SHP77 (cell line): ENCODE results near the gene PPIF.

ENCODE experiments used
- DNase-seq, 2 experiments: peaks; one replicate each; lab custom pipeline; 2025; lab: John Stamatoyannopoulos, UW

Gene PPIF

GRCh38 chr10:79349072-79349491 lies 1.8 kb downstream of the PPIF start:
- DNase-seq, result no peak

- no peak for DNase-seq
Measured at GRCh38 chr10:79349766-79350406, 2.6 kb downstream of the PPIF start.

- DNase-seq, result no peak
Measured at GRCh38 chr10:79350407-79351154, 3.3 kb downstream of the PPIF start.

GRCh38 chr10:79351332-79351731 lies 4.1 kb downstream of the PPIF start:
- no peak for DNase-seq

GRCh38 chr10:79352035-79352877 lies 5.0 kb downstream of the PPIF start:
- no peak for DNase-seq

- DNase-seq, result no peak
Measured at GRCh38 chr10:79353000-79353406, 5.7 kb downstream of the PPIF start.

- no peak for DNase-seq
Measured at GRCh38 chr10:79353726-79354125, 6.5 kb downstream of the PPIF start.

- no peak for DNase-seq
Measured at GRCh38 chr10:79354141-79354540, 6.9 kb downstream of the PPIF start.

GRCh38 chr10:79354615-79355014 lies 7.3 kb downstream of the PPIF start:
- DNase-seq, result no peak

- no peak for DNase-seq
Measured at GRCh38 chr10:79355420-79356017, 8.2 kb downstream of the PPIF start.

GRCh38 chr10:79356104-79356503 lies 8.8 kb downstream of the PPIF start:
- DNase-seq, result no peak

- no peak for DNase-seq
Measured at GRCh38 chr10:79357180-79357579, 9.9 kb downstream of the PPIF start.

- peak in 1 of 2 experiments; percentile 6 for DNase-seq
Measured at GRCh38 chr10:79358811-79359210, 11.5 kb downstream of the PPIF start.

GRCh38 chr10:79359816-79360498 lies 12.7 kb downstream of the PPIF start:
- no peak for DNase-seq

GRCh38 chr10:79360499-79361342 lies 13.5 kb downstream of the PPIF start:
- DNase-seq, result no peak

GRCh38 chr10:79361726-79362397 lies 14.6 kb downstream of the PPIF start:
- DNase-seq, result no peak

GRCh38 chr10:79367426-79368189 lies 20.3 kb downstream of the PPIF start:
- DNase-seq, result no peak

GRCh38 chr10:79372871-79373270 lies 25.6 kb downstream of the PPIF start:
- DNase-seq, result no peak
